HEK293 (cell line): Measurements from ENCODE around the gene SH3YL1.

ENCODE experiments used
- CTCF ChIA-PET: fragments of 350-600 bp; formaldehyde crosslinking; extraction: SDS; loops from one replicate; lab custom pipeline; 2021; ENCODE audit warnings: antibody characterized with exemption; lab: Yijun Ruan, JAX
- POLR2A ChIA-PET: fragments of 300-600 bp; formaldehyde crosslinking; extraction: SDS; loops from one replicate; lab custom pipeline; 2020; ENCODE audit warnings: antibody characterized with exemption, inconsistent platforms; lab: Yijun Ruan, JAX
- H3K27ac ChIP-seq: fragments of 200-500 bp; sonication (Bioruptor generic); 2 replicates; pipeline ENCODE4 v1.5.1; 2014; ENCODE audit warnings: low read depth, low read length, control low read depth, inconsistent platforms; ENCODE audit errors: extremely low read depth
- H3K36me3 ChIP-seq, 2 experiments: fragments of 200-500 bp in 1 of 2; sonication (Bioruptor generic) in 1 of 2; 1 replicate in 1 of 2; 2 replicates in 1 of 2; pipeline ENCODE4 v1.5.1; 2014 to 2017; ENCODE audit warnings: inconsistent platforms in 2 of 2, low read length in 2 of 2; ENCODE audit not compliant: control insufficient read depth in 2 of 2, insufficient read depth in 1 of 2
- H3K4me1 ChIP-seq: fragments of 200-500 bp; sonication (Bioruptor generic); 2 replicates; pipeline ENCODE4 v1.5.1; 2014; ENCODE audit warnings: mild to moderate bottlenecking, low read length, inconsistent platforms; ENCODE audit not compliant: control insufficient read depth, insufficient read depth
- H3K4me3 ChIP-seq: 2 replicates; pipeline ENCODE4 v1.5.1; 2011; ENCODE audit warnings: low read depth, mild to moderate bottlenecking, control low read depth, low read length, moderate library complexity
- H3K9me3 ChIP-seq: fragments of 200-500 bp; sonication (Bioruptor generic); 2 replicates; pipeline ENCODE4 v1.5.1; 2014; ENCODE audit warnings: low read depth, low read length, inconsistent platforms; ENCODE audit not compliant: control insufficient read depth, insufficient read depth
- EGR2 ChIP-seq: fragments of 450-650 bp; formaldehyde crosslinking; IDR thresholded peaks from 2 replicates; pipeline ENCODE4 v1.5.1; 2016; ENCODE audit warnings: low read depth, missing biosample characterization, missing genetic modification characterization
- GFI1B ChIP-seq: fragments of 450-650 bp; formaldehyde crosslinking; IDR thresholded peaks from 2 replicates; pipeline ENCODE4 v1.5.1; 2016; ENCODE audit warnings: missing biosample characterization, missing genetic modification characterization
- GLI4 ChIP-seq: fragments of 450-650 bp; formaldehyde crosslinking; IDR thresholded peaks from 2 replicates; pipeline ENCODE4 v1.5.1; 2016; ENCODE audit warnings: missing biosample characterization, missing genetic modification characterization
- HOXD13 ChIP-seq: sonication (generic); formaldehyde crosslinking; IDR thresholded peaks from 2 replicates; pipeline ENCODE4 v1.8.0; 2022; ENCODE audit warnings: missing genetic modification reagents, borderline replicate concordance
- KLF17 ChIP-seq: fragments of 450-650 bp; formaldehyde crosslinking; IDR thresholded peaks from 2 replicates; pipeline ENCODE4 v1.5.1; 2016; ENCODE audit warnings: missing biosample characterization, missing genetic modification characterization
- PBX3 ChIP-seq: sonication (generic); formaldehyde crosslinking; IDR thresholded peaks from 2 replicates; pipeline ENCODE4 v1.8.1; 2022; ENCODE audit warnings: mild to moderate bottlenecking, moderate library complexity, missing genetic modification reagents
- SALL2 ChIP-seq: fragments of 450-650 bp; formaldehyde crosslinking; IDR thresholded peaks from 2 replicates; pipeline ENCODE4 v1.5.0; 2017; ENCODE audit warnings: missing biosample characterization, mild to moderate bottlenecking, missing genetic modification characterization, borderline replicate concordance
- SCRT2 ChIP-seq: fragments of 450-650 bp; formaldehyde crosslinking; IDR thresholded peaks from 2 replicates; pipeline ENCODE4 v1.5.1; 2016; ENCODE audit warnings: missing biosample characterization, missing genetic modification characterization
- YY2 ChIP-seq: fragments of 450-650 bp; formaldehyde crosslinking; IDR thresholded peaks from 2 replicates; pipeline ENCODE4 v1.5.1; 2016; ENCODE audit warnings: missing biosample characterization, missing genetic modification characterization
- ZBTB1 ChIP-seq: fragments of 450-650 bp; formaldehyde crosslinking; IDR thresholded peaks from 2 replicates; pipeline ENCODE4 v1.5.1; 2016; ENCODE audit warnings: missing biosample characterization, missing genetic modification characterization
- ZBTB44 ChIP-seq: fragments of 450-650 bp; IDR thresholded peaks from 2 replicates; pipeline ENCODE4 v1.5.1; 2018; ENCODE audit warnings: missing biosample characterization, mild to moderate bottlenecking, missing genetic modification characterization
- ZNF121 ChIP-seq: fragments of 450-650 bp; formaldehyde crosslinking; IDR thresholded peaks from 2 replicates; pipeline ENCODE4 v1.5.1; 2016; ENCODE audit warnings: missing biosample characterization, missing genetic modification characterization
- ZNF132 ChIP-seq: fragments of 450-650 bp; formaldehyde crosslinking; IDR thresholded peaks from 2 replicates; pipeline ENCODE4 v1.5.1; 2017; ENCODE audit warnings: missing biosample characterization, missing genetic modification characterization, borderline replicate concordance
- ZNF138 ChIP-seq: fragments of 450-650 bp; formaldehyde crosslinking; IDR thresholded peaks from 2 replicates; pipeline ENCODE4 v1.5.1; 2016; ENCODE audit warnings: missing biosample characterization, missing genetic modification characterization, borderline replicate concordance
- ZNF140 ChIP-seq: fragments of 450-650 bp; formaldehyde crosslinking; IDR thresholded peaks from 2 replicates; pipeline ENCODE4 v1.5.1; 2016; ENCODE audit warnings: missing biosample characterization, missing genetic modification characterization
- ZNF248 ChIP-seq: fragments of 450-650 bp; formaldehyde crosslinking; IDR thresholded peaks from 2 replicates; pipeline ENCODE4 v1.5.1; 2017; ENCODE audit warnings: missing biosample characterization, missing genetic modification characterization
- ZNF335 ChIP-seq: fragments of 450-650 bp; formaldehyde crosslinking; conservative IDR thresholded peaks from 2 replicates; pipeline ENCODE4 v1.5.1; 2016; ENCODE audit warnings: missing biosample characterization, missing genetic modification characterization
- ZNF354C ChIP-seq: fragments of 450-650 bp; formaldehyde crosslinking; IDR thresholded peaks from 2 replicates; pipeline ENCODE4 v1.5.1; 2016; ENCODE audit warnings: missing biosample characterization, missing genetic modification characterization, low read depth, borderline replicate concordance
- ZNF701 ChIP-seq: fragments of 450-650 bp; formaldehyde crosslinking; IDR thresholded peaks from 2 replicates; pipeline ENCODE4 v1.5.1; 2016; ENCODE audit warnings: missing biosample characterization, missing genetic modification characterization
- ZSCAN30 ChIP-seq: fragments of 450-650 bp; IDR thresholded peaks from 2 replicates; pipeline ENCODE4 v1.5.1; 2018; ENCODE audit warnings: missing biosample characterization, mild to moderate bottlenecking, missing genetic modification characterization, moderate library complexity
- TF ChIP-seq, protein P1 (sequence below): fragments of 450-650 bp; formaldehyde crosslinking; IDR thresholded peaks from 2 replicates; pipeline ENCODE4 v1.5.1; 2016; ENCODE audit warnings: missing biosample characterization, missing genetic modification characterization
- TF ChIP-seq, protein P2 (sequence below): fragments of 450-650 bp; formaldehyde crosslinking; IDR thresholded peaks from 2 replicates; pipeline ENCODE4 v1.5.1; 2016; ENCODE audit warnings: missing biosample characterization, missing genetic modification characterization

The SH3YL1 gene

GRCh38 chr2:236993-237539, 26.8 kb downstream of the SH3YL1 start:
- H3K9me3 ChIP-seq, result no peaks in the 10 kb centered on the region
- ChIA-PET POLR2A (interaction anchor here (0.6 kb wide), 1 partner anchor 70 kb away, joined by 4 read pairs; no protein-coding TSS in a partner anchor), CTCF (interaction anchor here (2.1 kb wide), 1 partner anchor 10 kb away, joined by 19 read pairs; no protein-coding TSS in a partner anchor)
- no peaks in the 10 kb centered on the region for H3K4me1 ChIP-seq
- H3K36me3 ChIP-seq, result no peaks in the 10 kb centered on the region
- H3K27ac ChIP-seq, result no peak overlapping the region
- no peak overlapping the region for H3K4me3 ChIP-seq
- TF ChIP-seq GFI1B (tag by site-specific recombination), result no peak
- no peak for TF ChIP-seq ZBTB44 (tag by site-specific recombination)
- TF ChIP-seq ZNF138 (tag by site-specific recombination), result no peak
- TF ChIP-seq ZNF354C (tag by site-specific recombination), result no peak
- TF ChIP-seq, protein P1, sequence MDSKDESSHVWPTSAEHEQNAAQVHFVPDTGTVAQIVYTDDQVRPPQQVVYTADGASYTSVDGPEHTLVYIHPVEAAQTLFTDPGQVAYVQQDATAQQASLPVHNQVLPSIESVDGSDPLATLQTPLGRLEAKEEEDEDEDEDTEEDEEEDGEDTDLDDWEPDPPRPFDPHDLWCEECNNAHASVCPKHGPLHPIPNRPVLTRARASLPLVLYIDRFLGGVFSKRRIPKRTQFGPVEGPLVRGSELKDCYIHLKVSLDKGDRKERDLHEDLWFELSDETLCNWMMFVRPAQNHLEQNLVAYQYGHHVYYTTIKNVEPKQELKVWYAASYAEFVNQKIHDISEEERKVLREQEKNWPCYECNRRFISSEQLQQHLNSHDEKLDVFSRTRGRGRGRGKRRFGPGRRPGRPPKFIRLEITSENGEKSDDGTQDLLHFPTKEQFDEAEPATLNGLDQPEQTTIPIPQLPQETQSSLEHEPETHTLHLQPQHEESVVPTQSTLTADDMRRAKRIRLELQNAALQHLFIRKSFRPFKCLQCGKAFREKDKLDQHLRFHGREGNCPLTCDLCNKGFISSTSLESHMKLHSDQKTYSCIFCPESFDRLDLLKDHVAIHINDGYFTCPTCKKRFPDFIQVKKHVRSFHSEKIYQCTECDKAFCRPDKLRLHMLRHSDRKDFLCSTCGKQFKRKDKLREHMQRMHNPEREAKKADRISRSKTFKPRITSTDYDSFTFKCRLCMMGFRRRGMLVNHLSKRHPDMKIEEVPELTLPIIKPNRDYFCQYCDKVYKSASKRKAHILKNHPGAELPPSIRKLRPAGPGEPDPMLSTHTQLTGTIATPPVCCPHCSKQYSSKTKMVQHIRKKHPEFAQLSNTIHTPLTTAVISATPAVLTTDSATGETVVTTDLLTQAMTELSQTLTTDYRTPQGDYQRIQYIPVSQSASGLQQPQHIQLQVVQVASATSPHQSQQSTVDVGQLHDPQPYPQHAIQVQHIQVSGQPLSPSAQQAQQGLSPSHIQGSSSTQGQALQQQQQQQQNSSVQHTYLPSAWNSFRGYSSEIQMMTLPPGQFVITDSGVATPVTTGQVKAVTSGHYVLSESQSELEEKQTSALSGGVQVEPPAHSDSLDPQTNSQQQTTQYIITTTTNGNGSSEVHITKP (tag by site-specific recombination), result no peak
- no peak for TF ChIP-seq EGR2 (tag by site-specific recombination)
- TF ChIP-seq KLF17 (tag by site-specific recombination), result no peak
- TF ChIP-seq ZNF140, result no peak
- TF ChIP-seq ZNF701 (tag by site-specific recombination), result no peak
- no peak for TF ChIP-seq YY2 (tag by site-specific recombination)
- no peak for TF ChIP-seq ZNF335 (tag by site-specific recombination)
- no peak for TF ChIP-seq ZNF132
- TF ChIP-seq, all 188 proteins: peak for 0

GRCh38 chr2:234421-234820, 29.4 kb downstream of the SH3YL1 start:
- H3K27ac ChIP-seq, result no peak overlapping the region
- ChIA-PET POLR2A (no interaction called here), CTCF (interaction anchor here (0.5 kb wide), 1 partner anchor 402 kb away, joined by 3 read pairs; no protein-coding TSS in a partner anchor)
- peaks cover 0 to 3% of the 10 kb centered on the region in 2 experiments; a peak in 1 of 3 replicates for H3K36me3 ChIP-seq
- no peaks in the 10 kb centered on the region for H3K4me1 ChIP-seq
- H3K4me3 ChIP-seq, result no peak overlapping the region
- H3K9me3 ChIP-seq, result no peaks in the 10 kb centered on the region
- TF ChIP-seq ZNF121, result no peak
- no peak for TF ChIP-seq SCRT2
- TF ChIP-seq HOXD13, result no peak
- no peak for TF ChIP-seq ZSCAN30 (tag by site-specific recombination)
- no peak for TF ChIP-seq SALL2
- no peak for TF ChIP-seq ZBTB1
- TF ChIP-seq ZNF248 (tag by site-specific recombination), result no peak
- TF ChIP-seq PBX3 (CRISPR knock-in tag), result no peak
- TF ChIP-seq, protein P2, sequence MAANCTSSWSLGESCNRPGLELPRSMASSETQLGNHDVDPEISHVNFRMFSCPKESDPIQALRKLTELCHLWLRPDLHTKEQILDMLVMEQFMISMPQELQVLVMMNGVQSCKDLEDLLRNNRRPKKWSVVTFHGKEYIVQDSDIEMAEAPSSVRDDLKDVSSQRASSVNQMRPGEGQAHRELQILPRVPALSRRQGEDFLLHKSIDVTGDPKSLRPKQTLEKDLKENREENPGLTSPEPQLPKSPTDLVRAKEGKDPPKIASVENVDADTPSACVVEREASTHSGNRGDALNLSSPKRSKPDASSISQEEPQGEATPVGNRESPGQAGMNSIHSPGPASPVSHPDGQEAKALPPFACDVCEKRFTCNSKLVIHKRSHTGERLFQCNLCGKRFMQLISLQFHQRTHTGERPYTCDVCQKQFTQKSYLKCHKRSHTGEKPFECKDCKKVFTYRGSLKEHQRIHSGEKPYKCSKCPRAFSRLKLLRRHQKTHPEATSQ (tag by site-specific recombination), result no peak
- TF ChIP-seq GLI4 (tag by site-specific recombination), result no peak
